ENCODE data around the gene SPTLC2. TPM values are rescaled to one million over a fixed set of nuclear protein-coding genes. Genes with fewer than 3 reads are reported as not detected.

SPTLC2 gene
- total RNA-seq, 4 donors from 2014 or later = 14.5 to 51.3 (median 35.8) TPM

DNA sequence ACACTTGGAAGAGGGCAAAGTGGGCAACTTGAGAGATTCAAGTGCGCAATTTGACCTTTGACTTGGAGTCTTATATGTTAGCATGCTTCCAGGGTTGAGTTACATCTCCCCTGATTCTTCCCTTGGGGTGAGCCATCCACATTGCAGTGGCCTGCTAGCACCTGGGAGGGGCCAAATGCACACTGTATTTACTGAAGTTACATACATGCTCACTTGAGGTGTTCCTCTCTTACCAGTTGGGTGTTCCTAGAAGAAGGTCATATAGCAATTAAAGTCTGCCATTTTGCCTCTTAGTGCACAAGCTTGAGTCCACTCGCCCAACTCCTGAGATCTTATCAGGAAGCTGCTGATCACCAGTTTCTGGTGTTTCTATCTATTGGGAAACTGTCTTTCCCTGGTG is 13.7 kb upstream of the SPTLC2 start:
- TF ChIP-seq POLR2A (IDR thresholded peaks at IDR 0.05) = no peak

DNA sequence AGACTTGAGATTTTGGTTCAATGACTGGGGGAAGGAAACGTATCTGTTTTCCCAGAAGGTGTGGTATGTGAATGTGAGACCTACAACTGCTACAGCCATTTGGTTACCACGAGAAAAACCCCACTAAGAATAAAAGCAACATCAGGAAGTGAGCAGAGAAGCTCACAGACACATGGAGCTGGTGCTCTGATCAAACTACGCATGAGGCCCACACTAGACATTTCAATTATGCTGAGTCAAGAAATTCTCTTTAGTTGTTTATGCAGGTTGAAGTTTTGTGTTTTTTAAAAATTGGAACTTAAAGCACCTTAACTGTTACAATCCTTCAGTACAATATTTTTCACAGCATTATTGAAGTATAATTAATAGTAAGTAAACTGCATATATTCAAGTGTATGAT is 8.9 kb upstream of the SPTLC2 start:
- in situ Hi-C loops (cut with MboI; ENCODE audit: low pct_ligation_motif_present in 1 of 4, low pct_unique_long_range_greater_than_20kb in 1 of 4, low sequenced_read_pairs in 3 of 4) (no loop called here), intact Hi-C loops (cut with DNase I; ENCODE audit: low total_unique reads) (no loop called here)
- Histone ChIP-seq H3K27me3 (no peaks in the 10 kb centered on the region), H3K4me1 (peaks cover 0 to 18% (median 4%) of the 10 kb centered on the region in 4 donors), H3K4me3 (no peak overlapping the region), H3K36me3 (no peaks in the 10 kb centered on the region), H3K9me3 (no peaks in the 10 kb centered on the region), H3K27ac (no peak overlapping the region)
- 55 to 74% methylated on average over 3 of the region's 3 CpGs for WGBS, 2 donors (ENCODE audit: low coverage in 1 of 2)
- no peak for TF ChIP-seq POLR2A (IDR thresholded peaks at IDR 0.05)
- TF ChIP-seq EP300 (IDR thresholded peaks at IDR 0.05; ENCODE audit: low read depth) = no peak
- TF ChIP-seq, protein P1, sequence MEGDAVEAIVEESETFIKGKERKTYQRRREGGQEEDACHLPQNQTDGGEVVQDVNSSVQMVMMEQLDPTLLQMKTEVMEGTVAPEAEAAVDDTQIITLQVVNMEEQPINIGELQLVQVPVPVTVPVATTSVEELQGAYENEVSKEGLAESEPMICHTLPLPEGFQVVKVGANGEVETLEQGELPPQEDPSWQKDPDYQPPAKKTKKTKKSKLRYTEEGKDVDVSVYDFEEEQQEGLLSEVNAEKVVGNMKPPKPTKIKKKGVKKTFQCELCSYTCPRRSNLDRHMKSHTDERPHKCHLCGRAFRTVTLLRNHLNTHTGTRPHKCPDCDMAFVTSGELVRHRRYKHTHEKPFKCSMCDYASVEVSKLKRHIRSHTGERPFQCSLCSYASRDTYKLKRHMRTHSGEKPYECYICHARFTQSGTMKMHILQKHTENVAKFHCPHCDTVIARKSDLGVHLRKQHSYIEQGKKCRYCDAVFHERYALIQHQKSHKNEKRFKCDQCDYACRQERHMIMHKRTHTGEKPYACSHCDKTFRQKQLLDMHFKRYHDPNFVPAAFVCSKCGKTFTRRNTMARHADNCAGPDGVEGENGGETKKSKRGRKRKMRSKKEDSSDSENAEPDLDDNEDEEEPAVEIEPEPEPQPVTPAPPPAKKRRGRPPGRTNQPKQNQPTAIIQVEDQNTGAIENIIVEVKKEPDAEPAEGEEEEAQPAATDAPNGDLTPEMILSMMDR (IDR thresholded peaks at IDR 0.05) = no peak
- no peak for TF ChIP-seq POLR2AphosphoS5 (IDR thresholded peaks at IDR 0.05)
- no peak for DNase-seq

More for the DNA sequence above, 13.7 kb upstream of the SPTLC2 start:
- Histone ChIP-seq H3K36me3 (no peaks in the 10 kb centered on the region), H3K9me3 (no peaks in the 10 kb centered on the region), H3K4me1 (no peaks in the 10 kb centered on the region), H3K4me3 (no peak overlapping the region), H3K27me3 (no peaks in the 10 kb centered on the region), H3K27ac (no peak overlapping the region)
- WGBS, 2 donors (ENCODE audit: low coverage in 1 of 2) = 50 to 86% methylated on average over 1 to 2 of the region's 2 CpGs
- DNase-seq = no peak
- intact Hi-C loops (cut with DNase I; ENCODE audit: low total_unique reads) = no loop called here
- in situ Hi-C loops (cut with MboI; ENCODE audit: low pct_ligation_motif_present in 1 of 4, low pct_unique_long_range_greater_than_20kb in 1 of 4, low sequenced_read_pairs in 3 of 4) = no loop called here

DNA sequence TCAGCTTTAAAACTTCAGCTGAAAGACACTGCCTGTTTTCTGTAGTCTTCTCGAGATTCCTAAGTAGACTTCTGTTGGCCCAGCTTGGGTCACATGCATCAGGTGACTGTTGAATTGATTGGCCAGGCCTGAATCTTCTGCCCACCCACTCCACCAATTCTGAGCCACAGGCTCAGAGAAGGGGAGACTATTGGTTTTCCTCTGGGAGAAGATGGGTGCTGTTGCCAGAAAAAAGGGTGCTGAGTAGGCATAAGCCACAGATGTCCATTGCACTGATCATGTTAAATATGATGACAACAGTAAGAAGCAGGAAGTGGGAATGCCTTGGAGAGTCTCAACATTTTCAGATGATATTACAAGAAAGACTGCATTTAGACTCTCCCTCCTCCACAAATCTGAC is 6.8 kb upstream of the SPTLC2 start:
- peak overlapping the region; percentile 56 to 73 (median 71) for H3K27ac ChIP-seq
- no peak for DNase-seq
- no peaks in the 10 kb centered on the region for H3K36me3 ChIP-seq
- in situ Hi-C loops (cut with MboI; ENCODE audit: low pct_ligation_motif_present in 1 of 4, low pct_unique_long_range_greater_than_20kb in 1 of 4, low sequenced_read_pairs in 3 of 4) = no loop called here
- intact Hi-C loops (cut with DNase I; ENCODE audit: low total_unique reads) = no loop called here
- H3K4me3 ChIP-seq = no peak overlapping the region
- H3K9me3 ChIP-seq = no peaks in the 10 kb centered on the region
- WGBS, 2 donors (ENCODE audit: low coverage in 1 of 2) = 73% methylated on average over 1 of the region's 1 CpG; no CpG with 5 or more reads in 1 of the 2 donors
- peaks cover 0 to 18% (median 4%) of the 10 kb centered on the region in 4 donors for H3K4me1 ChIP-seq
- no peak for TF ChIP-seq EP300 (IDR thresholded peaks at IDR 0.05; ENCODE audit: low read depth)
- no peak for TF ChIP-seq POLR2AphosphoS5 (IDR thresholded peaks at IDR 0.05)
- TF ChIP-seq POLR2A (IDR thresholded peaks at IDR 0.05) = no peak
- TF ChIP-seq, protein P1 (IDR thresholded peaks at IDR 0.05) = no peak
- H3K27me3 ChIP-seq = no peaks in the 10 kb centered on the region

DNA sequence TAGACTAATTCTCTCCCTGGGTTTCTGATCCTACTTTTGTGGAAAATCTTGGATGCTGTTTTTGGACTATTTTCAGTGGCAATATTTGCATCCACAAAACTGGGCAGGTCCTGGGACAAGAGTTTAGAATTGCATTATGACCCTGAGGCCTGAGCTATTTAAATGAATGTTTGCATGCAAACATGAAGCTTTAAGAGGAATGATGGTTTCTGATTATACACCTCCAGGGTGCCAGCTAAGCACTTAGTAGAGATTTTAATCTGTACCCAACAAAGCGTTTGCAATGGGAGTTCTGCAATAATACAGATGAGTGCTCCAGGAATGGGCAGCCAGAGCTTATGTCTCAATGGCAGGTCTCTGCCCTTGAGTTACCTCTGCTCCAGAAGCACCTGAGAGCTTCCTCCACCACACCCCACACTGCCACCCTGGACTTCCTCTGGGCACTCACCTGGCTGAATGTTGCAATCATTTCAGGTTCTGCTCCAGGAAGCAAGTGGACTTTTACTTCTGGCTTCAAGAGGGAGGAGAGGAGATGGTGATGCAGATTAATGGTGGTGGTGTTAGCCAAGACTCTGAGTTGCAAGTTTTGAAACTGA is 6.0 kb upstream of the SPTLC2 start:
- peaks cover 0 to 18% (median 4%) of the 10 kb centered on the region in 4 donors for H3K4me1 ChIP-seq
- H3K27me3 ChIP-seq = no peaks in the 10 kb centered on the region
- no peaks in the 10 kb centered on the region for H3K36me3 ChIP-seq
- intact Hi-C loops (cut with DNase I; ENCODE audit: low total_unique reads) (no loop called here), in situ Hi-C loops (cut with MboI; ENCODE audit: low pct_ligation_motif_present in 1 of 4, low pct_unique_long_range_greater_than_20kb in 1 of 4, low sequenced_read_pairs in 3 of 4) (no loop called here)
- TF ChIP-seq POLR2A (IDR thresholded peaks at IDR 0.05) (no peak), POLR2AphosphoS5 (IDR thresholded peaks at IDR 0.05) (peak in 2 of 3 donors; percentile 42 to 67)
- no peak overlapping the region for H3K4me3 ChIP-seq
- peak; percentile 88 for DNase-seq
- 19% methylated on average over 1 of the region's 1 CpG; no CpG with 5 or more reads in 1 of the 2 donors for WGBS, 2 donors (ENCODE audit: low coverage in 1 of 2)
- H3K27ac ChIP-seq = peak overlapping the region; percentile 56 to 73 (median 71)
- H3K9me3 ChIP-seq = no peaks in the 10 kb centered on the region

DNA sequence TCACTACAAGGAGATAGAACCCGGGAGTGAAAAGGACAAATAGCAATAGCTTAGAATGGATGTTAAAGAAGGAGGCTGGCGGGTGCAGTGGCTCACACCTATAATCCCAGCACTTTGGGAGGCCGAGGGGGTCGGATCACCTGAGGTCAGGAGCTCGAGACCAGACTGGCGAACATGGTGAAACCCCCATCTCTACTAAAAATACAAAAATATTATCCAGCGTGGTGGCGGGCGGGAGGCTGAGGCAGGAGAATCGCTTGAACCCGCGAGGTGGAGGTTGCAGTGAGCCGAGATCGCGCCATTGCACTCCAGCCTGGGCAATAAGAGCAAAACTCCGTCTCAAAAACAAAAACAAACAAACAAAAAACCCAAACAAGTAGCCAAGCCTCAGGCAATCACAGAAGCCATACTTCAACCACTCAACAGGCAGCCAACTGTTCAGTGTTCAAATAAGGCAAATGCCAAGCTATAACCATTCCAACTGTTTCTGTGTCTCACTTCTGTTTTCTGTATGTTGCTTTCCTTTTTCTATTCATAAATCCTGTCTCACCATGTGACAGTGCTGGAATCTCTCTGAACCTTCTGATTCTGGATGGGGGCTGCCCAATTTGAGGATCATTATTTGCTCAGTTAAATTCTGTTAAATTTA is 3.9 kb upstream of the SPTLC2 start:
- intact Hi-C loops (cut with DNase I; ENCODE audit: low total_unique reads) (no loop called here), in situ Hi-C loops (cut with MboI; ENCODE audit: low pct_ligation_motif_present in 1 of 4, low pct_unique_long_range_greater_than_20kb in 1 of 4, low sequenced_read_pairs in 3 of 4) (no loop called here)
- no peak overlapping the region for H3K4me3 ChIP-seq
- no peaks in the 10 kb centered on the region for H3K36me3 ChIP-seq
- H3K9me3 ChIP-seq = no peaks in the 10 kb centered on the region
- H3K27ac ChIP-seq = no peak overlapping the region
- no peaks in the 10 kb centered on the region for H3K27me3 ChIP-seq
- peaks cover under 1 to 24% (median 8%) of the 10 kb centered on the region in 4 donors for H3K4me1 ChIP-seq
- DNase-seq = no peak
- WGBS, 2 donors (ENCODE audit: low coverage in 1 of 2) = 91 to 93% methylated on average over 16 of the region's 16 CpGs
- TF ChIP-seq POLR2A (IDR thresholded peaks at IDR 0.05) (no peak), POLR2AphosphoS5 (IDR thresholded peaks at IDR 0.05) (no peak), EP300 (IDR thresholded peaks at IDR 0.05; ENCODE audit: low read depth) (no peak)
- TF ChIP-seq, protein P1 (IDR thresholded peaks at IDR 0.05) = no peak
